Breast epithelium (tissue), 4 donors: ENCODE results near the gene AFAP1. TPM values are rescaled to one million over a fixed set of nuclear protein-coding genes. Genes with fewer than 3 reads are reported as not detected.

ENCODE experiments used
- DNase-seq, 2 donors: peaks; one replicate each; pipeline ENCODE4 v3.0.0-alpha.2; 2019; ENCODE audit warnings: low spot score in 2 of 2
- H3K27ac ChIP-seq, 2 donors: fragments of 200-600 bp; sonication (generic) in 1 of 2; one replicate each; pipeline ENCODE4 v1.5.1; 2016 to 2019; ENCODE audit warnings: mild to moderate bottlenecking in 1 of 2
- H3K27me3 ChIP-seq, 2 donors: fragments of 200-600 bp; sonication (generic) in 1 of 2; one replicate each; pipeline versions ENCODE4 v1.5.1 to v1.6.0; 2017 to 2019; ENCODE audit warnings: control low read depth in 1 of 2, mild to moderate bottlenecking in 1 of 2
- H3K36me3 ChIP-seq: fragments of 200-600 bp; one replicate; pipeline ENCODE4 v1.5.1; 2019
- H3K4me1 ChIP-seq, 2 donors: fragments of 200-600 bp; sonication (generic); one replicate each; pipeline ENCODE4 v1.5.1; 2016 to 2019; ENCODE audit warnings: control low read depth in 1 of 2
- H3K4me3 ChIP-seq, 3 donors: fragments of 200-600 bp; sonication (generic); 1 replicate in 2 of 3; 2 replicates in 1 of 3; pipeline ENCODE4 v1.5.1; 2016 to 2019; ENCODE audit warnings: mild to moderate bottlenecking in 3 of 3, moderate library complexity in 2 of 3
- H3K9me3 ChIP-seq, 2 donors: fragments of 200-600 bp; sonication (generic) in 1 of 2; one replicate each; pipeline ENCODE4 v1.5.1; 2016 to 2019; ENCODE audit warnings: control low read depth in 1 of 2
- CTCF ChIP-seq, 3 donors: fragments of 450-650 bp; IDR thresholded peaks; one replicate each; pipeline ENCODE4 v1.5.1; 2016 to 2017; ENCODE audit warnings: antibody characterized with exemption in 3 of 3, mild to moderate bottlenecking in 3 of 3, moderate library complexity in 3 of 3
- POLR2A ChIP-seq: fragments of 450-650 bp; IDR thresholded peaks from one replicate; pipeline ENCODE4 v1.6.1; 2016; ENCODE audit warnings: antibody characterized with exemption, mild to moderate bottlenecking, moderate library complexity
- POLR2AphosphoS5 ChIP-seq, 3 donors: sonication (generic); formaldehyde crosslinking; IDR thresholded peaks; one replicate each; pipeline ENCODE4 v1.6.1; 2017; ENCODE audit warnings: antibody characterized with exemption in 3 of 3
- intact Hi-C: fragments of 100-400 bp; cut with DNase I; formaldehyde crosslinking; loops from one replicate; pipeline ENCODE4 v1.15.1; 2023; ENCODE audit warnings: low total_unique reads
- total RNA-seq, 3 donors: library from RNA; depleted of rRNA; stranded (reverse); fragments of >200 nt; gene quantifications; one replicate each; pipeline ENCODE4 v1.1.0, GENCODE V29; 2016

AFAP1 gene
- total RNA-seq, 3 donors from 2014 or later: 14.5 to 21.6 (median 16.6) TPM

- H3K9me3 ChIP-seq: no peaks in the 10 kb centered on the region
- H3K27ac ChIP-seq: no peak overlapping the region
- H3K27me3 ChIP-seq: no peaks in the 10 kb centered on the region
- no peak overlapping the region for H3K4me3 ChIP-seq
- intact Hi-C loops: no loop called here
- H3K36me3 ChIP-seq: no peaks in the 10 kb centered on the region
- H3K4me1 ChIP-seq: no peaks in the 10 kb centered on the region
- DNase-seq: no peak
- no peak for TF ChIP-seq POLR2A
- no peak for TF ChIP-seq POLR2AphosphoS5 (IDR thresholded peaks at IDR 0.05)
- TF ChIP-seq CTCF (IDR thresholded peaks at IDR 0.05): no peak
Observed at GRCh38 chr4:7769396-7770223, 170.1 kb downstream of the AFAP1 start.

- no peaks in the 10 kb centered on the region for H3K27me3 ChIP-seq
- H3K36me3 ChIP-seq: no peaks in the 10 kb centered on the region
- TF ChIP-seq CTCF (IDR thresholded peaks at IDR 0.05): no peak
- no peak for TF ChIP-seq POLR2AphosphoS5 (IDR thresholded peaks at IDR 0.05)
- no peak for TF ChIP-seq POLR2A
- intact Hi-C loops: no loop called here
- no peaks in the 10 kb centered on the region for H3K4me1 ChIP-seq
- DNase-seq: no peak
- no peak overlapping the region for H3K4me3 ChIP-seq
- no peaks in the 10 kb centered on the region for H3K9me3 ChIP-seq
- no peak overlapping the region for H3K27ac ChIP-seq
Observed at GRCh38 chr4:7768736-7769135, 170.9 kb downstream of the AFAP1 start.

GRCh38 chr4:7767966-7768365 is 171.7 kb downstream of the AFAP1 start:
- no peaks in the 10 kb centered on the region for H3K9me3 ChIP-seq
- TF ChIP-seq POLR2AphosphoS5 (IDR thresholded peaks at IDR 0.05) (no peak), CTCF (IDR thresholded peaks at IDR 0.05) (no peak), POLR2A (no peak)
- H3K4me3 ChIP-seq: no peak overlapping the region
- H3K36me3 ChIP-seq: no peaks in the 10 kb centered on the region
- H3K4me1 ChIP-seq: no peaks in the 10 kb centered on the region
- no peaks in the 10 kb centered on the region for H3K27me3 ChIP-seq
- no peak overlapping the region for H3K27ac ChIP-seq
- DNase-seq: no peak
- intact Hi-C loops: no loop called here

- no peaks in the 10 kb centered on the region for H3K27me3 ChIP-seq
- H3K4me3 ChIP-seq: no peak overlapping the region
- no peak for TF ChIP-seq POLR2AphosphoS5 (IDR thresholded peaks at IDR 0.05)
- TF ChIP-seq POLR2A: no peak
- no peak for TF ChIP-seq CTCF (IDR thresholded peaks at IDR 0.05)
- no peak overlapping the region for H3K27ac ChIP-seq
- H3K9me3 ChIP-seq: no peaks in the 10 kb centered on the region
- no peaks in the 10 kb centered on the region for H3K4me1 ChIP-seq
- H3K36me3 ChIP-seq: no peaks in the 10 kb centered on the region
- DNase-seq: no peak
- intact Hi-C loops: no loop called here
Observed at GRCh38 chr4:7767526-7767925, 172.1 kb downstream of the AFAP1 start.

GRCh38 chr4:7766661-7767345 is 172.9 kb downstream of the AFAP1 start:
- intact Hi-C loops: no loop called here
- H3K4me3 ChIP-seq: no peak overlapping the region
- no peaks in the 10 kb centered on the region for H3K9me3 ChIP-seq
- TF ChIP-seq POLR2A (no peak), POLR2AphosphoS5 (IDR thresholded peaks at IDR 0.05) (no peak), CTCF (IDR thresholded peaks at IDR 0.05) (no peak)
- no peaks in the 10 kb centered on the region for H3K4me1 ChIP-seq
- no peaks in the 10 kb centered on the region for H3K27me3 ChIP-seq
- H3K27ac ChIP-seq: no peak overlapping the region
- DNase-seq: no peak
- no peaks in the 10 kb centered on the region for H3K36me3 ChIP-seq
